ENCODE data around the gene SORCS2. TPM values are rescaled to one million over a fixed set of nuclear protein-coding genes. Genes with fewer than 3 reads are reported as not detected.

SORCS2 gene
- total RNA-seq, 1 donor from 2014 or later: 13.8 TPM

DNA sequence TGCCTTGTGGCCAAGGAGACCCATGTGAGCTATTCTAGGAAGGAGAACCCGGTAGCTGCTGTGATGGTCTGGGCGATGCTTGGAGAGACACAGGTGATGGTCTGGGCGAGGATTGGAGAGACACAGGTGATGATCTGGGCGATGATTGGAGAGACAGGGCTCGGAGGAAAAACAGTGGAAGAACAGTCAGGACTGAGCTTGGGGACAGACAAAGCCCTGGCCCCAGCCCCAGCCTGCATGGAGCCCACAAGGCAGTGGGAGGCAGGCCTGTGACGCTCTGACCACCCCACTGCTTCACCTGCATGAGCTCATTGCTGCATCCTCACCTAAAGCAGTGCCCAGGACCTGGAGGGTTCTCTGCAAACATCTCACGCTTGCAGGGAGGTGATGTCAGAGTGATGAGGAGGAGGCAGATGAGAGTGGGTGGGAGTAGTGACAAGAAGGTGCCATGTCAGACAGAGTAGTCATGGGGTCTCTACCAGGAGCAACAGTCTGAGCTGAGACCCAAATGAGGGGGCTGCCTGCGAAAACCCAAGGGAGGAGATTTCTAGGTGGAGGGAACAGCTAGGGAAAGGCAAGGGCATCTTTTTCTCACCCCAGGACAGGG, 278.3 kb downstream of the SORCS2 start:
- Histone ChIP-seq H3K9me3 (ENCODE audit: insufficient read depth, low read depth, low read length) (no peaks in the 10 kb centered on the region), H3K4me1 (ENCODE audit: insufficient read depth, low read length) (no peaks in the 10 kb centered on the region), H3K27me3 (ENCODE audit: insufficient read depth, low read length) (peaks cover 3% of the 10 kb centered on the region), H4K20me1 (ENCODE audit: insufficient read depth, low read length) (peaks cover 61% of the 10 kb centered on the region), H3K36me3 (ENCODE audit: insufficient read depth, low read length) (no peaks in the 10 kb centered on the region), H3K4me3 (ENCODE audit: insufficient read depth, low read depth, low read length) (no peak overlapping the region), H3K79me2 (ENCODE audit: insufficient read depth, low read length) (no peaks in the 10 kb centered on the region), H2AFZ (ENCODE audit: low read depth, low read length) (no peak overlapping the region), H3K9ac (ENCODE audit: low read length) (no peak overlapping the region), H3K4me2 (ENCODE audit: low read length) (no peak overlapping the region), H3K27ac (ENCODE audit: low read depth, low read length) (no peak overlapping the region)
- peaks cover 62% of the 10 kb centered on the region for H3K27me3 Mint-ChIP-seq (ENCODE audit: low read depth, unreplicated experiment)
- FAIRE-seq (no peak), DNase-seq (ENCODE audit: low read depth) (no peak)
- H3K9me3 Mint-ChIP-seq (ENCODE audit: unreplicated experiment): peaks cover 12% of the 10 kb centered on the region
- TF ChIP-seq, protein P1, sequence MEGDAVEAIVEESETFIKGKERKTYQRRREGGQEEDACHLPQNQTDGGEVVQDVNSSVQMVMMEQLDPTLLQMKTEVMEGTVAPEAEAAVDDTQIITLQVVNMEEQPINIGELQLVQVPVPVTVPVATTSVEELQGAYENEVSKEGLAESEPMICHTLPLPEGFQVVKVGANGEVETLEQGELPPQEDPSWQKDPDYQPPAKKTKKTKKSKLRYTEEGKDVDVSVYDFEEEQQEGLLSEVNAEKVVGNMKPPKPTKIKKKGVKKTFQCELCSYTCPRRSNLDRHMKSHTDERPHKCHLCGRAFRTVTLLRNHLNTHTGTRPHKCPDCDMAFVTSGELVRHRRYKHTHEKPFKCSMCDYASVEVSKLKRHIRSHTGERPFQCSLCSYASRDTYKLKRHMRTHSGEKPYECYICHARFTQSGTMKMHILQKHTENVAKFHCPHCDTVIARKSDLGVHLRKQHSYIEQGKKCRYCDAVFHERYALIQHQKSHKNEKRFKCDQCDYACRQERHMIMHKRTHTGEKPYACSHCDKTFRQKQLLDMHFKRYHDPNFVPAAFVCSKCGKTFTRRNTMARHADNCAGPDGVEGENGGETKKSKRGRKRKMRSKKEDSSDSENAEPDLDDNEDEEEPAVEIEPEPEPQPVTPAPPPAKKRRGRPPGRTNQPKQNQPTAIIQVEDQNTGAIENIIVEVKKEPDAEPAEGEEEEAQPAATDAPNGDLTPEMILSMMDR (IDR thresholded peaks at IDR 0.05; ENCODE audit: insufficient read depth, low read depth, low read length): no peak
- no peak for TF ChIP-seq EZH2 (IDR thresholded peaks at IDR 0.05; ENCODE audit: insufficient read depth, low read length)
- H3K36me3 Mint-ChIP-seq (ENCODE audit: low read depth, unreplicated experiment): peaks cover 2% of the 10 kb centered on the region
- H3K4me1 Mint-ChIP-seq (ENCODE audit: low read depth, unreplicated experiment): no peaks in the 10 kb centered on the region
- no peak overlapping the region for H3K4me3 Mint-ChIP-seq (ENCODE audit: unreplicated experiment)
- no peak overlapping the region for H3K27ac Mint-ChIP-seq (ENCODE audit: unreplicated experiment)

DNA sequence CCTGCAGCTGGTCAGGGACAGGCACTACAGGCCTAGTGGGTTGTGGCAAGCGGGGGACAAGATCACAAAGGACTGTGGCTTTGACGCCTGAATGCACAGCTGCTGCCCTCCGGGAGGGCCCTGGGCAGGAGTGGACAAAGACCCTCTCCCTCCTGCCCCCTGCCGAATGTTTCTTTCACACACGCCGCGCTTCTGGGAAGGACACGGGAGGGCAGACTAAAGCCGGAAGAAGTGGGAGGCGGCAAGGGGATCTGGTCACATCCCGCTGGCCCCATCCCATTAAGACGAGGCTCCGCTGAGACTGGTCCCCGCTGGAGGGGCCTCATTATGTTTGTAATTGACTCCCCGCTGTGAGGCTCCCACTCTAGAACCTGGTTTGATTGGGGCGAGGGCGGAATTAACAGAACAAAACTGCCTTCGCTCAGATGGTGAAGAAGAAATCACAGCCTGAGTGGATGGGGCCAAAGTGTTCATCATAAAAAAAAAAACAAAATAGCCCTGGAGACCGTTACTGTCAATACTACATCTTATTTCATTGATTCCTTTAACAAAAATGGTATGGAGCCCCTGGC, 280.2 kb downstream of the SORCS2 start:
- no peaks in the 10 kb centered on the region for H3K79me2 ChIP-seq (ENCODE audit: insufficient read depth, low read length)
- DNase-seq (ENCODE audit: low read depth) (no peak), FAIRE-seq (no peak)
- Mint-ChIP-seq H3K36me3 (ENCODE audit: low read depth, unreplicated experiment) (peaks cover 7% of the 10 kb centered on the region), H3K27ac (ENCODE audit: unreplicated experiment) (no peak overlapping the region), H3K4me3 (ENCODE audit: unreplicated experiment) (no peak overlapping the region), H3K27me3 (ENCODE audit: low read depth, unreplicated experiment) (peaks cover 74% of the 10 kb centered on the region), H3K9me3 (ENCODE audit: unreplicated experiment) (peaks cover 12% of the 10 kb centered on the region), H3K4me1 (ENCODE audit: low read depth, unreplicated experiment) (no peaks in the 10 kb centered on the region)
- peaks cover 3% of the 10 kb centered on the region for H3K27me3 ChIP-seq (ENCODE audit: insufficient read depth, low read length)
- no peak for TF ChIP-seq EZH2 (IDR thresholded peaks at IDR 0.05; ENCODE audit: insufficient read depth, low read length)
- H3K36me3 ChIP-seq (ENCODE audit: insufficient read depth, low read length): no peaks in the 10 kb centered on the region
- H3K9ac ChIP-seq (ENCODE audit: low read length): no peak overlapping the region
- no peak overlapping the region for H2AFZ ChIP-seq (ENCODE audit: low read depth, low read length)
- H3K4me3 ChIP-seq (ENCODE audit: insufficient read depth, low read depth, low read length): no peak overlapping the region
- H3K4me2 ChIP-seq (ENCODE audit: low read length): no peak overlapping the region
- no peaks in the 10 kb centered on the region for H3K9me3 ChIP-seq (ENCODE audit: insufficient read depth, low read depth, low read length)
- no peak overlapping the region for H3K27ac ChIP-seq (ENCODE audit: low read depth, low read length)
- no peaks in the 10 kb centered on the region for H3K4me1 ChIP-seq (ENCODE audit: insufficient read depth, low read length)
- peaks cover 57% of the 10 kb centered on the region for H4K20me1 ChIP-seq (ENCODE audit: insufficient read depth, low read length)

DNA sequence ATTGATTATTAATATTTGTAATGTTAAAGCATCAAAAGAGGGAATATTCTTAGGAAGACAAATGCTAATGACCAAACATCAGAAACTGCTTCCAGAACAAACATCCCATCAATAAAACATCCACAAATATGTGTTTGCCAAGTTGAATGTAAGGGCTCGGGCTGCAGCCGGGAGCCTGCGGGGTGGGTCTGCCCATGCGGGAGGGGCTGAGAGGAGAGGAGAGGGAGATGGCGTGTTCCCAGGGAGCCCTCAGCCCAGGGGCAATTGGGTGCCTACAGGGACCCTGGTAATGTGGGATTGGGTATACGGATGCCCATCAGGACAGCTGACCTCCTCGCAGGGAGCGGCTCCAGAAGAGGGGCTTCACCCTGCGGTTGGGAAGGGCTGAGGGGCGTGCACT, 280.7 kb downstream of the SORCS2 start:
- no peak for DNase-seq (ENCODE audit: low read depth)
- peaks cover 4% of the 10 kb centered on the region for H3K36me3 Mint-ChIP-seq (ENCODE audit: low read depth, unreplicated experiment)
- H3K9me3 Mint-ChIP-seq (ENCODE audit: unreplicated experiment): peaks cover 9% of the 10 kb centered on the region
- TF ChIP-seq, protein P1 (IDR thresholded peaks at IDR 0.05; ENCODE audit: insufficient read depth, low read depth, low read length): no peak
- Histone ChIP-seq H3K4me3 (ENCODE audit: insufficient read depth, low read depth, low read length) (no peak overlapping the region), H3K27ac (ENCODE audit: low read depth, low read length) (no peak overlapping the region), H4K20me1 (ENCODE audit: insufficient read depth, low read length) (peaks cover 52% of the 10 kb centered on the region), H3K9ac (ENCODE audit: low read length) (no peak overlapping the region), H2AFZ (ENCODE audit: low read depth, low read length) (no peak overlapping the region), H3K27me3 (ENCODE audit: insufficient read depth, low read length) (peaks cover 3% of the 10 kb centered on the region), H3K36me3 (ENCODE audit: insufficient read depth, low read length) (no peaks in the 10 kb centered on the region), H3K9me3 (ENCODE audit: insufficient read depth, low read depth, low read length) (no peaks in the 10 kb centered on the region), H3K4me1 (ENCODE audit: insufficient read depth, low read length) (no peaks in the 10 kb centered on the region), H3K79me2 (ENCODE audit: insufficient read depth, low read length) (no peaks in the 10 kb centered on the region), H3K4me2 (ENCODE audit: low read length) (no peak overlapping the region)
- no peak overlapping the region for H3K27ac Mint-ChIP-seq (ENCODE audit: unreplicated experiment)
- no peak overlapping the region for H3K4me3 Mint-ChIP-seq (ENCODE audit: unreplicated experiment)
- no peak for FAIRE-seq
- peaks cover 74% of the 10 kb centered on the region for H3K27me3 Mint-ChIP-seq (ENCODE audit: low read depth, unreplicated experiment)
- no peaks in the 10 kb centered on the region for H3K4me1 Mint-ChIP-seq (ENCODE audit: low read depth, unreplicated experiment)

Measured in astrocyte (in vitro differentiated cells and primary cell).